Fibroblast of lung (primary cell): Measurements from ENCODE around the gene KLHL5. TPM values are rescaled to one million over a fixed set of nuclear protein-coding genes. Genes with fewer than 3 reads are reported as not detected.

Experiments used
- DNase-seq, 2 donors: peaks; one replicate each; pipeline versions ENCODE4 v3.0.0 to v3.0.0-alpha.2; 2010; ENCODE audit warnings: low read depth in 2 of 2
- H2AFZ ChIP-seq: 2 replicates; pipeline ENCODE4 v1.5.1; 2012; ENCODE audit warnings: low read length, control low read depth, inconsistent platforms
- H3K27ac ChIP-seq: 2 replicates; pipeline ENCODE4 v1.5.1; 2011; ENCODE audit warnings: low read length, control low read depth; ENCODE audit not compliant: insufficient read depth
- H3K27me3 ChIP-seq: 2 replicates; pipeline ENCODE4 v1.5.1; 2011; ENCODE audit warnings: mild to moderate bottlenecking, low read length; ENCODE audit not compliant: control insufficient read depth, insufficient read depth
- H3K36me3 ChIP-seq: 2 replicates; pipeline ENCODE4 v1.5.1; 2011; ENCODE audit warnings: low read length; ENCODE audit not compliant: control insufficient read depth, insufficient read depth
- H3K4me1 ChIP-seq: 2 replicates; pipeline ENCODE4 v1.5.1; 2011; ENCODE audit warnings: low read length; ENCODE audit not compliant: control insufficient read depth, insufficient read depth; ENCODE audit errors: extremely low read depth
- H3K4me2 ChIP-seq: 2 replicates; pipeline ENCODE4 v1.5.1; 2011; ENCODE audit warnings: low read length, control low read depth; ENCODE audit not compliant: insufficient read depth; ENCODE audit errors: extremely low read depth
- H3K4me3 ChIP-seq, 4 experiments: fragments of 200-600 bp in 1 of 4; sonication (generic) in 1 of 4; replicated peaks in 1 of 4; 2 replicates each; pipeline ENCODE4 v1.5.1; 2011 to 2016; ENCODE audit warnings: low read length in 4 of 4, low read depth in 3 of 4, mild to moderate bottlenecking in 3 of 4, control low read depth in 2 of 4, inconsistent platforms in 1 of 4, mixed read lengths in 1 of 4; ENCODE audit not compliant: insufficient read depth in 1 of 4; ENCODE audit errors: control extremely low read depth in 1 of 4
- H3K79me2 ChIP-seq: 2 replicates; pipeline ENCODE4 v1.5.1; 2012; ENCODE audit warnings: mild to moderate bottlenecking, low read length, inconsistent platforms; ENCODE audit not compliant: control insufficient read depth, insufficient read depth
- H3K9ac ChIP-seq: 2 replicates; pipeline ENCODE4 v1.5.1; 2011; ENCODE audit warnings: mild to moderate bottlenecking, low read length, control low read depth; ENCODE audit not compliant: insufficient read depth
- H3K9me3 ChIP-seq: 2 replicates; pipeline ENCODE4 v1.5.1; 2012; ENCODE audit warnings: low read depth, low read length; ENCODE audit not compliant: control insufficient read depth, insufficient read depth
- H4K20me1 ChIP-seq: 2 replicates; pipeline ENCODE4 v1.5.1; 2011; ENCODE audit warnings: low read length; ENCODE audit not compliant: control insufficient read depth, insufficient read depth; ENCODE audit errors: extremely low read depth
- CTCF ChIP-seq, 2 donors: IDR thresholded peaks in 1 of 2; conservative IDR thresholded peaks in 1 of 2; 1 replicate in 1 of 2; 2 replicates in 1 of 2; pipeline ENCODE4 v1.5.1; 2011 to 2012; ENCODE audit warnings: low read length in 2 of 2, control low read depth in 1 of 2, inconsistent platforms in 1 of 2, low read depth in 1 of 2, mild to moderate bottlenecking in 1 of 2
- EZH2 ChIP-seq: IDR thresholded peaks from 2 replicates; pipeline ENCODE4 v1.5.1; 2012; ENCODE audit warnings: low read length, control low read depth, mild to moderate bottlenecking; ENCODE audit errors: missing control alignments
- polyA plus RNA-seq, 2 donors: library from polyadenylated mRNA; depleted of rRNA in 1 of 2; stranded (reverse) in 1 of 2; unstranded in 1 of 2; fragments of >200 nt; gene quantifications; 2 replicates each; pipeline ENCODE4 v1.2.1, GENCODE V29; 2011 to 2012; ENCODE audit warnings: missing spikeins in 1 of 2
- total RNA-seq: library from RNA; depleted of rRNA; stranded (reverse); fragments of >200 nt; gene quantifications from 2 replicates; pipeline ENCODE4 v1.2.1, GENCODE V29; 2014

The KLHL5 gene
- total and polyA plus RNA-seq, 2 donors (not counting 1 experiment from before 2014, with no cell fraction given): 88.3 to 120 TPM

DNA sequence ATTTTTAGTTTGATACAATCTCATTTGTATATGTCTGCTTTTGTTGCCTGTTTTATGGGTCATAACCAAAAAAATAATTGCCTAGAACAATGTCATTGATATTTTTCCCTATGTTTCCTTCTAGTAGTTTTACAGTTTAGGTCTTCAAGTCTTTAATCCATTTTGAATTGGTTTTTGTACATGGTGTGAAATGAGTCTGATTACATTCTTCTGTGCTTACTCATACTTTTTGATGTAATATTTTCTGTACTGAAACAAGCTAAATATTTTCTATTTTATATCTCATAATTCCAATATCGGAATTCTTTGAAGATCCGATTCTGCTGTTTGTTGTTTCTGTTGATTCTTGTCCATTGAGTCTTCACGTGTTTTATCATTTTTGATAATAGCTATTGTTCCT lies 40.4 kb upstream of the KLHL5 start:
- H3K4me2 ChIP-seq: no peak overlapping the region
- peak in 1 of 2 donors; percentile 61 for DNase-seq

GRCh38 chr4:39022241-39022640 lies 39.8 kb upstream of the KLHL5 start:
- Histone ChIP-seq H4K20me1 (no peaks in the 10 kb centered on the region), H3K4me1 (no peaks in the 10 kb centered on the region), H3K27me3 (no peaks in the 10 kb centered on the region), H3K4me3 (no peak overlapping the region), H3K79me2 (no peaks in the 10 kb centered on the region), H3K9me3 (no peaks in the 10 kb centered on the region), H3K36me3 (no peaks in the 10 kb centered on the region), H3K27ac (no peak overlapping the region), H2AFZ (no peak overlapping the region), H3K4me2 (no peak overlapping the region), H3K9ac (no peak overlapping the region)
- no peak for DNase-seq
- TF ChIP-seq CTCF (conservative IDR thresholded peaks at IDR 0.05 in 1 of 2, IDR thresholded peaks at IDR 0.05 in 1 of 2; ENCODE audit: low read depth in 1 of 2, low read length in 2 of 2): no peak
- TF ChIP-seq EZH2: no peak

More for the DNA sequence above, 40.4 kb upstream of the KLHL5 start:
- Histone ChIP-seq H3K36me3 (no peaks in the 10 kb centered on the region), H3K9ac (no peak overlapping the region), H3K79me2 (no peaks in the 10 kb centered on the region), H3K9me3 (no peaks in the 10 kb centered on the region), H3K27me3 (no peaks in the 10 kb centered on the region), H2AFZ (no peak overlapping the region), H4K20me1 (no peaks in the 10 kb centered on the region), H3K27ac (no peak overlapping the region), H3K4me3 (no peak overlapping the region), H3K4me1 (no peaks in the 10 kb centered on the region)
- TF ChIP-seq EZH2: no peak
- TF ChIP-seq CTCF (conservative IDR thresholded peaks at IDR 0.05 in 1 of 2, IDR thresholded peaks at IDR 0.05 in 1 of 2; ENCODE audit: low read depth in 1 of 2, low read length in 2 of 2): no peak

DNA sequence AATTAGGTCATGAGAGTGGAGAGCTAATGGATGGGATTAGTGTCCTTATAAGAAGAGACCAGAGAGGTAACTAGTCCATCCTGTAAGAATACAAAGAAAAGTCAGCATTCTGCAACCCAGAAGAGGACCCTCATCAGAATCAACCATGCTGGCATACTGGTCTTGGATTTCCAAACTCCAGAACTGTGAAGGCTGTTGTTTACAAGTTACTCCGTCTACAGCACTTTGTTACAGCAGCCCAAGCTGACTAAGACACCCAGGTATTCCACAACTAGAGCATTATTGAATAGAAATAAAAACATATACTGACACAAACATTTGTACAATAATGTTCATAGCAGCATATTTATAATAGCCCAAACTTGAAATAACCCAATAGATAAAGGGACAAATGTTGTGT lies 39.0 kb upstream of the KLHL5 start:
- Histone ChIP-seq H3K27ac (no peak overlapping the region), H3K79me2 (no peaks in the 10 kb centered on the region), H3K9me3 (no peaks in the 10 kb centered on the region), H3K27me3 (no peaks in the 10 kb centered on the region), H2AFZ (no peak overlapping the region), H3K4me3 (no peak overlapping the region), H3K9ac (no peak overlapping the region), H3K36me3 (no peaks in the 10 kb centered on the region), H3K4me1 (no peaks in the 10 kb centered on the region), H3K4me2 (no peak overlapping the region), H4K20me1 (no peaks in the 10 kb centered on the region)
- no peak for TF ChIP-seq CTCF (conservative IDR thresholded peaks at IDR 0.05 in 1 of 2, IDR thresholded peaks at IDR 0.05 in 1 of 2; ENCODE audit: low read depth in 1 of 2, low read length in 2 of 2)
- TF ChIP-seq EZH2: no peak
- no peak for DNase-seq
